GM21529 (cell line): Measurements from ENCODE around the gene FLRT2.

ENCODE experiments used
- ATAC-seq: cut with Tn5 transposase; IDR thresholded peaks from one replicate; pipeline ENCODE4 v1.9.1; 2021; ENCODE audit not compliant: unreplicated experiment

The FLRT2 gene

DNA sequence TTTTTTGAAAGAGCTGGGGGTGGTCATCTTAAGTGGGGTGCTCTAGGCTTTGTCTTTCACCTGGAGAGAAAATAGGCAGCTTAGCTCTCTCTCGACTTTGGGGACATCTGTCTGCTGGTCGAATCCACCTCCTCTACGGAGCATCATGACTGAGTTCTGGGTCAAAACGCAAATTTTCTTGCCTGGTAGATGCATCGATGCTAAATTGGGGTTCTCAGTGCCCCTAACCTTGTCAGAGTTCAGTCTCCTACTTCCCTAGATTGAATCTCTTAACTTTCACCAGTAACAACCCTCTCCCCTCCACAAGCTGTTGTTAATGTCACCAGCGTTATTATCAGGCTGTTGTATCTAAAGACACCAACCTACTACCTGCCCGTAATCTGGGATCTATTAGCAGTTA lies 682 bp downstream of the FLRT2 start:
- no peak for ATAC-seq

DNA sequence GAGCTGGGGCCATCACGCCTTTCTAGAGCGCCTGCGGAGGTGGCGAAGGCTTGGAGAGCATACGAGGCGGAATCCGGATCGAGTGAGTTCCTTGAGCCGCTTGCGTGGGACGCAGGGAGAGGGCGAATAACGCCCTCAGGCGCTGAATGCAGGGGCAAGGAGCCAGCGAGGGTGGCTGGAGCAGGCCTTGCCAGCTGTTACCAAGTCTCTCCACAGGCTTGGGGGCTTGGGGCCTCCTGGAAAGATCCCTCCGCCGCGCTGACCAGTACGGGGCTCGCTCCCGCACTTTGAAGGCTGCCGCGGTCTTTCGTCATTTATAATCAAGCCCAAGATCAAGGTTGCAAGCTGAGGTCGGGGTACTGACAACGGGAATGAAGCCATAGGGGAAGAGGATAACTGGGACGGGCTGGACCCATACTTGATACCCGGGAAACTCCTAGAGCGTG lies 1.2 kb downstream of the FLRT2 start:
- ATAC-seq = no peak

DNA sequence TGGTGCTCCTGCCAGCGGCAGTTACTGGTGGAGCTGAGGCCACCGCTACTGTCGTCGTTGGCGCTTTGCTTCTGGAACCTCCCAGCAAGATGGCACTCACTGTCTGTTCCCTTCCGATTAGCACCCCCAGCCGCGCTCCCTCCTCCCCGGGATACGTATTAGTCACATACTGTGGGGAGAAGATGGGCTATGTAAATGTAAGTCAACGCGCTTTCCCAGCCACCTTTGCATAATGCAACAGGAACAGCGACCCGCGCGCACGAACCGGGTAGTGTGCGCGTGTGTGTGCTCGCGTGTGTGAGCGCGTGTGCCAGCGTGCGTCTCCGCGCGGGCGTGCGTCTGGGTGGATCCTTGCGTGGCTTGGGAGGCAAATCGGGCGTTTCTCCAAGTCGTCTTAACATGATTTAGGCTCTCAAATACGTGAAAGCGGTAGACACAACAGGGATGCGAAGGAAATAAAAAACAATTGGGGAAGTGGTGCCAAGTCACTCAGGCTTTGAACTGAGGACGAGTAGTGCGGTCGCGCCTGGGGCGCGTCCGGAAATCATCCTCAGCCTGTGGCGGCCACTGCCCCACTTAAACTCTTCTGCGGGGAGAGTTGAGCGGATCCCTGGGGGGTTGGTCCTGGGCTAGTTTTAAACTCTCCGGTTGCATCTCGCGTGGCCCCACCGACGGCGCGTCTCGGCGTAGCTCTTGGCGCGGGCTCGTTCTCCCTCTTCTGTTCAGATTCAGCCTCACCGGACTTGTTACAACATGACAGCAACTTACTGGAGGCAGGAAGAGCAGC lies 1.8 kb downstream of the FLRT2 start:
- ATAC-seq = no peak

DNA sequence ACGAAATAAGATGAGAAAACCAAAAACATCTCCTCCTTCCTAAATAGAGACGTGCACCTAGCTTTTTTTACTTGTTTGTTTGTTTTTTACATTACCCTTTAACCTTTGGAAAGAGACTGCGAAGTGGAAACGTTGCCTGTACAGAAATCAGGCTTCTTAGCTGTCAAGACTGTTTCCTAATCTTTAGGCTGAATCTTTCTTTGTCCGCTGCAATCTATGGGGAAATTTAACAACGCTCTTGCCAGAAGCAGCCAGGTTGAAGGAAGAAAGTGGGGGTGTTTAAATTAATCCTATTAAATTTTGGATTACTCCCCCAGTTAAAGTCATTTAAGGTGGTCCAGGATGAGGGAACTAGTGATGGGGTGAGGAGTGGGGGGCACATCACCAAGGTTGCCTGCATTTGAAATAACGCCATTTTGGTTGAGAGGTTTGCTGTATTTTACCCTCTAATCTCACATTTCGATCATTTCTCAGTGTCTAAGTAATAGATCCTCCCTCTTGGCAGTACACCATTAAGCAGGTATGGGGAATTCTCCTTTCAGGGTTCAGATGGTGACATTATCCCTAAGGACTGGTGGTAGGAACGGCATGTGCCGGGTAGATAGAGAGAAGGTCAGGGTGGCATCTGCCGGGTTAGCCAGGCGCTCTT lies 2.6 kb downstream of the FLRT2 start:
- no peak for ATAC-seq

DNA sequence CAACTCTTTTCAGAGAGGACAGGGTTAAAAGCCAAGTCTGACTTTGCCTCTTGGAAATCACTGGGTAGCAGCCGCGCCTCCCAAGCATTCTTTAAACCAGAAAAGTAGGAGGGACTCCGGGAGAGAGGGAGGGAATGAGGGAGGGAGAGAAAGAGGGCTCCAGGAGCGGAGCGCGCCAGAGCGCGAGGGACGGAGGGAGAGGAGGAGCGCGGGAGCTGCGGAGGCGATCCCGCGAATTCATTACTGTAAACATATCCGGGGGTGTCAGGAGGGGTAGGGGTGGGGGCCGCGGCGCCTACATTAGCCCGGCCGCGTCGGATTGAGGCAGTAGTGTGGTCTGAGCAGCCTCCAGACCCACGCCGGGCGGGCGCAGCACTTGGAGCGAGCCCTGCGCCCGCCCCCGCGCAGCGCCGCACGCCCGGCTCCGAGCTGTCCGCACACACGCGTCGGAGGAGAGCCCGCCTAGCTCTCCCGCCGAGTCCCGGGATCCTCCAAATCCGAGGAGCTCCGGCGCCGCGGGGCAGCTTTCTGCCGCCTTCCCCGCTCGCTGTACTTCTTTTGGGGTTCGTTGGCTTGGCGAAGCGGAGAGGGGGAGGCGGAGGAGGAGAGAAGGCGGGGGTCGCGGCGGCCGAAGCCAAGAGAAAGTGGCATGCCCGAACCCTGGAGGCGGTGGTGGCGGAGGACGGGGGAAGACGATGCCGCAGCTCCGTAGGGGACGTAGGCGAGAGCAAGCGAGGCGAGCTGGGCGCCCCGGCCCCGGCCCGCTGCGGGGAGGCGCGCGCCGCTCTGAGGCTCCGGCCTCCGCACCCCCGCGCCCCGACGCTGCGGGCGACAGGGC lies 3.3 kb downstream of the FLRT2 start:
- no peak for ATAC-seq

DNA sequence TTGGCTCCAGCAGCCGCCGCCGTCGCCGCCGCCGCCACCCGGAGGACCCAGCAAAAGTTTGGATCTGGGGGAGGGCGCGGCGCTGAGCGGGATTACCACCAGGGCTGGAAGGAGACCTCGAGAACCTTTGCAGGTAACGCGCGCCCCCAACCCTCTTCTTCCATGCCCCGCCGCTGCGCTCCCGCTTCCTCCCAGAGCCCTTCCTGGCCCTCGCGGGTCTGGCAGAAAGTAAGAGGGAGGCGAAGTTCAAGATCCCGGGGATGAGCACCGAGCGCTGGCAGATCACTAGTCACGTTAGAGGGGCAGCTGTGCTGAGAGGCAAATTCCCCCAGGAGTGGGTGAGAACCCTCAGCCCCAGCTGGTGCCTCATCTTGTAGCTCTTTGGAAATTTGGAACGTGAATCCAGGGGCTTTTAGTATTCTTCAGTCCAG lies 3.9 kb downstream of the FLRT2 start:
- no peak for ATAC-seq

DNA sequence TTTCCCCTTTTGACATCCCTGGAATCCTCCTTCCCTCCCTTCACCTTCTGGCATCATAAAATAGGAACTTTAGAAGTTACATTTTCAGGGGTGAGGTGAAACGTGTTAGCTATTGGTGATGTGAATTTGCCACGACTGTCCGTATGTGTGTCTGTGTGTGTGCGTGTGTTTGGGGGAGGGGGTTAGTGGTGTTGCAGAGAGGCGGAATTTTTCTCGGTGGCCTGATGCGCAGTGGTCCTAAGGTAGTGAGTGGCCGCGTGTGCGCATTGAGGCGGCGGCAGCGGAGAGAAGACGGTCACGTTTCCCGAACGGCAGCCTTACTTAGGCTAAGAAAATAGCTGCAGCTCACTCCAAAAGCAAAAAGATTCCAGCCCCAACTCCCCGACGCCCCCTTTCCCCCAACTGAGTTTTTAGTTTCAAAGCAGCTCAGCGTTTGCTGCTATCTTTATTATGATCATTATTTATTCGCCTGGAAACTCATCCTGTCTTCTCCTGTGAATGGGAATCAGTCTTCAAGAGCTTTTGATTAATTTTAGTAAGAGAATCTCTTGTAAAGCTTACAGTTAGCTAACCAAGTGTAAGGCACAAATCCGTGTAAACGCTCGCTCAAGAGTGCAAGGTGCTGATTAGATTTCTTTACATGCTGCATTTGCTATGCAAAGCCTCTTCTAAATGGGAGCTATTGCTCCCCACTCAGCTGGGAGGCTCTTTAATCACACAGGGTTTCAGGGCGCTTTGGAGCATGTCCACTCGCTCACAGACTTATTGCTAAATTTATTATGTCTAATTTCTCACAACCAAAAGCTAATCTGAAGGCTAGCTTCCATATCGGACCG lies 4.7 kb downstream of the FLRT2 start:
- ATAC-seq = no peak

DNA sequence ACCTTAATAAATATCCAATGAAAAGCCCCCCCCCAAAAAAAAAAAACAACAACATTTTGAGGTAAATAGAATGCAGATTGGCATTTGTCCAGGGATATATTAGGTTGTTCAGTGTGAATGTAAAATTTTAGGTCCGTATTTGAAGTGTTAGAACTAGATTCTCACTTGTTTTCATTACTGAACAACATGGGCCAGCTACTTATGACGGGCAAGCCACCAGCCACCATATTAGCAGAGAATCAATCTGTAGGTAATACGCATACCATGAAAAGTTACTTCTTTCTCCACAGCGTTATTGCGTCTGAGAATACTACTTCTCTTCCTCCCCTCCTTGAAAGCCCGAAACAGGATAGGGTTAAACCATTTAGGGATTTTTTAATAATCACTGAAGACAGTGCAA lies 5.4 kb downstream of the FLRT2 start:
- ATAC-seq = no peak

DNA sequence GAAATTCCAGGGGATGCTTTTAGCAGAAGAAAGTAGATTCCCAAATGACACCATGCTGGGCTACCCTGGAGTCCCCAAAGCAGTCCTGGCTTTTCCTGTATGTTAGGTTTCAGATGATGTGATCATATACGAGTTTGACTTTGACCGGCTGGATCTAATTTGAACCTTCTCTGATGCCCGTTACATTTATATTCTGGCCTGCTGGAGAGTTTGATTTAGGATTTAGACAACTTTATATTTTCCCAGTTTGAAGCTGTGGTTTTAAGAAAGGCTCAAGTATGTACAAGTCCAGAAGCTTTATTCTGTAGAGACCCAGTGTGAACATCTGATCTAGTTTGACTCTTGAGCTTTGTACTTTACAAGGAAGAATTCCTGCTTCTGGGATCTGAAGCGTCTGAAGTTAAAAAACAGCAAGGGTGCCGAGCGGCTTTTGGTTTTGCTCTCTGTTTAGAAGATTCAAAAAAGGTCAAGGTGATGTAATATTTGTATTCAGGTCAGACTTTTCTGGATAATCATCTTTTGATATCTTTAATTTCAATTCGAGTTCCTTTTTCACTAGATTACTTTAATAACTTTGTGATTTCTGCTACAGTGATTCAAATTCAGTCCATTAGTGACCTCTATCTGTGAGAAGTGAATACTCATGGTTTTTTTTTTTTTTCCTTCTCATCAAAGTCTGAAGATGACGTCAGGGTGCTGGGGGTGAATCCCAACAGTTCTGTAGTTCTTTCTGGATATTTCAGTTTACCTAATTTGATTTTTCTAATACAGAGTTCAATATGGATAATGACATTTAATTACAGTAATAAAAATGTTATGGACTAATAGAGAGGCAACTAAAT lies 6.3 kb downstream of the FLRT2 start:
- no peak for ATAC-seq

DNA sequence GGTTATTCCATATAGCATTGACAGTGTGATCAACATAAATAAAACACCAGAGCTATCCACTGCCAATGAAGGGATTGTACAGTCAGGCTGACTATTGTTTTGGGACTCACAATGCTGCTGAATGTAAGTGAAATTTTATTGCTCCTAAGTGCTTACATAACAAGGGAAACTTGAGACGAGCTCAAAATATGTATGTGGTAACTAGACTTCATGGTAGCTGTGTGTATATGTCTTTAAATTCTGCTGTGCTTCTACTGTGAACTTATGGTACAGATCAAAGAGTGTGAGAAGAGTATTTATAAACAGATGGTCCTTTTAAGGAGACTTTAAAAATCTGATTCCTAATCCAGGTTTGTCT lies 6.9 kb downstream of the FLRT2 start:
- ATAC-seq = no peak

DNA sequence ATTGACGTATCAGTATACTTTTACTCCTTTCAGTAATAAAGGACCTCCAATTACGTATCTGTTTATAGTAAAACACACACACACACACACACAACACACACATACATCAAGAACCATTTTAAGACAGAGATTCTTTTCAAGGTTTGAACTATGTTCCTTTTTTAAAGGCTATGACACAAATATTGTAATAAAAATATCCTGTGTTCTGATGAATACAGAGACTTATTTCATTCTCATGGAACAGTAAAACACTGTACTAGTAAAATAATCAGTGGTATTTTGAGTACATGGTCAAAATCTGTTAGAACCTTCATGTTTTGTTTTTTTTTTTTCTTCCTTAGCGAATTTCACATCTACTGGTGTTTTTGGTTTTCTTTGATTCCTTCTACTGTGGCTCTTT lies 7.6 kb downstream of the FLRT2 start:
- ATAC-seq = no peak

DNA sequence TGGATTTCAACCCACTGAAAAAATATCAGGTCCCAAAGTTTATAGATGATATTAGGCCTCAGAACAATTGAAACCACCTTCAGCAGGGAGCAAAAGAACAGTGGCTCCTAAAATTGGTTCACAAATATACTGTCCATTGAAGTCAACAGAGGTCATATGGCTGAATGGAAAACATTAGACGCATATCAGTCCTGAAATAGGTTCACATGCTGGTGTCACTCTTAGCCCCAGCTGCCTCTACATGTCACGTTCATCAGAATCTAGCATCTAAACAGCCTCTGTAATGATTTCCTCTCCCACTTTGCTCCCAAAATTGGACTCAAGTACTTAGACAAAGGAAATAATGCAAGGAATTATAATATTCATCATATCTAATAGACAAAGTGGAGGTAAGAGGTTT lies 8.7 kb downstream of the FLRT2 start:
- ATAC-seq = no peak

DNA sequence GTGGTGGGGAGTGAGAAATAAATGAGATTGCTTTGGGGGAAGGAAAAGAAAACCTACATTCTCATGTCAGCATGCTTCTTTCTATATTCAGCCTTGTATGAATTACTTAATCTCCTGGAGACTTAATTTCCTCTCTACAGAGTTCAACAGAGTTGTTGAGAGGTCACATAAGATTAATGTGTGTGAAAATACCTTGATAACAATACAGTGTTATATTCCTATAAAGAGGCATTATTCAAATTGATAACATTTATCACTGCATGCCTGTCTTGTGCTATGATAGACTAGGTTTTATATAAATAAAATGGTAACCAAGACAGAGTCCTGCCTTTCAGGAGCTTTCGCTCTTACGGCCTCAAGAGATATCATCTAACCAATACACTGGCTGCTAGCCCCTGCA lies 9.6 kb downstream of the FLRT2 start:
- no peak for ATAC-seq

DNA sequence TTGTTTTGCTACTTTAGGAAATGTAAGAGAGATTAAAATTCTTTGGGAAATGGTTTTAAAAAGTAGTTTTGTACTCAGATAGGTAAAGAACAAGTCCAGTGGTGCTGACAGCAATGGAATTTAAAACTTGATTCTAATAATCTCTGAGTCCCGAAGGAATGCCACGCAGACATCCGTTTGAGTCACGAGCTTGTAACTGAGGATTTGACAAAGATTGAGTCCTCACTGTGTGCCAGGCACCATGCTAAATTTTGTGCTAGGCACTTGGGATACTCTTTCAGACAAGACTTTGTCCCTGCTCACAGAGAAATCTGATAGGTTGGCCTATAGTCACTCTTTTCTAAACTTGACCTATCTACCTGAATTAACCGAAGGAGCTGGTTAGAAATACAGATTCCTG lies 12.7 kb downstream of the FLRT2 start:
- ATAC-seq = no peak

DNA sequence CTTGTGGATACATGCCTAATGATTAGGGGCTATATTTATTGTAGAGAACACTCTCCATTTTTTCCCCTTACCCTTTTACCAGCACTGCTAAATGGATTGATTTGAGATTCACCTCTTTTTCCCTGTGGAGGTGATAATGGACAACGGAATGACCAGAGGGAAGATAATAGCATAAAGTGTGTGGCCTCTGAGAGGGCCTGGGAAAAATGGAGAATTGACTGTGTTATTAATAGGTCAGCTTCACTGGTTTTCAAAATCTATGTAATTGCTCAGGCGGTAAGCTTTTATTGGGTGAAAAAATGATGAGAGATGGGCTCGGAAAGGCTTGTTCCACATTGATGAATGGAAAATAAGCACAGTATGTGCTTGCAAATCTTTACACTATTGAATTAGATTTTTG lies 15.8 kb downstream of the FLRT2 start:
- ATAC-seq = no peak

DNA sequence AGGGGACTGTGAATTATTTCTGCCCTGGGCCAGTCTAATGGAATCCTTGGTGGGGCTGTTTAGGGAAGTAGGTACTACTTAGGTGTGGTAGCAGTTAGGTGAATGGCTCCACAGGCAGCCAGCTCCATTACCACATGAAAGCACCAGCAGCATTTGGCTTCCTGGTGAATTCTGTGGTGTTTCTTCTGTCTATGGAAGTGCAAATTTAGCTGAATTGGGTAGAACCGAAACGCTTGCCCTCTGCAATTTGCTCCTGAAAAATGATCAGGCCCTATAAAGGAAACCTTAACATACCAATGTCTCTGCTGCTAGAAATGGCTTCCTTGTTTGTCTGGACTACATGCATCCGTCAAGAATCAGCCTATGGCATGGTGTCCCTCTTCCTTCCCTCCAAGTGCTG lies 16.4 kb downstream of the FLRT2 start:
- no peak for ATAC-seq

DNA sequence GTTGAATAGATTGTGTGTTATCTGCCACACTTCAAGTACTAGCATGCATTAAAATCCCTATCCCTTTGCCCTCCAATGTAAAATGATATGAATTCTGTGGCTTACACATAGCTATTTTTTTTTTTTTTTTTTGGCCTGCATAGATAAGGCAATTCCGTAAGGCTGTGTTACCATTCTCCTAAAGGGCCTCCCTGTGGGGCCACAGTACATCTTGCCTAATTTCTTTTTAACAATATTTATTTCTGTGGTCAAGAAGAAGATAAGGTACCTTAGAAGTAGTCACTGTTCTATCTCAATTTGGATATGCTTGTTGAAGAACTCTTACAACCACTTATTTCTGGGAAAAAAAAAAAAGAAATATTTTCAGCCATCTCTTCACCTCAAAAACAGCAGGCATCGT lies 19.8 kb downstream of the FLRT2 start:
- ATAC-seq = no peak

DNA sequence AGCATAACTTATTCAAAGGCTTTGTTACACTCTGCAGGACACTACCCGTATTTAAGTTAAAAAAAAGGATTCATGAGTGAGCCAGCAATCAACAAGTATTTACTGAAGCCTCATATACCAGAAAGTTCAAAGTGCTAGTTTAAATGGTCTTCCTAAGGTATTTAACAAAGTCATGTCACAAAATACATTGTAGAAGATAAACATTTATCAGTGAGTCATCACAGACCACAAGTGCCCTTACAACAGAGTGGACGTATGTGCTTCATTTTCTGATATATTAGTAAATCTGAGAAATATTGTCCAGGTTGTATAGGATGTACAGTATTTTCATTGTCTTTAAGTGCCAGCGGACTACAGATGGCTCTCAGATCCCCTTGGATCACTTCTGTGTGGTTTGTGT lies 24.2 kb downstream of the FLRT2 start:
- no peak for ATAC-seq

DNA sequence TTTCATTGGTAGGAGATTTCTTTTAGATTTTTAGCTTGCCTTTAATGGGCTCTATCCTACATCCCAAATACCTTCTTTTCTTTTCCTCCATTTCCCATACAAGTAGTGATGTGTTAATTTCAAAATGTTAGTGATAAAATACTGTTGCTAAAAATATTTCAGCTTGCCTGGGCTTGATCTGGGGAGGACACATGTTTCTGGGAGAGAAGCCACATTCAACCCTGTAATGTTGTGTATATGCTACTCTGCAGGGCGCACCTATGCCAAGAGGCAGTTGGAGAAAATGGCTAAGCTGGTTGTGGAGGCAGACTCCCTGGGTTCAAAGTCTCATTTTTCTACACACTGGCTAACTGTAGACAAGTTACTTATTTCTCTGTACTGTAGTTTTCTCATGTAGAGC lies 26.3 kb downstream of the FLRT2 start:
- no peak for ATAC-seq

DNA sequence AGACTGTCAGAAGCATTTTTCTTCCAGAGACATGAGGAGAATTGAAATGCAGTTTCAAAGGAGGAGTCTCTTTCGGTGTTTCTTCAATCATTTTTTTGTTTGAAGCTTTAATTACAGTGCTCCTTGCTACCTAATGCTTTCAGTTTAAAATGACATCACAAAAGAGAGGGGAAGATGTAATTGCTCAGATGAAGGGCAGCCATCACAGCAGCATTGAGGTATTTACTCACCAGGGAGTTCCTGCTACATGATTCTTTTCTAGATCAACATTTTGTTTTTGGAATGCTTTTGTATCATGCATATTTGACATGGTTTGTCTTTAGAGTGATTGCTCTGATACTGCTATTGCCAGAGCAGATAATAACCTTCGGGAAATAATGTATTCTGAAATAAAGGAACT lies 28.6 kb downstream of the FLRT2 start:
- no peak for ATAC-seq
